NCI-H2227 (cell line): ENCODE results near the gene NEURL1B.
"Not testable (repeated sequence)": the region's sequence is repeated elsewhere in the genome, so short reads cannot be mapped to it uniquely, and the experiment has no call there.

ENCODE experiments used
- DNase-seq: peaks from one replicate; lab custom pipeline; 2025; ENCODE audit not compliant: unreplicated experiment; lab: John Stamatoyannopoulos, UW

The NEURL1B gene

GRCh38 chr5:172656496-172656895 is 15.4 kb downstream of the NEURL1B start:
- not testable (repeated sequence) for DNase-seq

- not testable (repeated sequence) for DNase-seq
These were observed 16.6 kb downstream of the NEURL1B start for GRCh38 chr5:172657524-172658233.

GRCh38 chr5:172658391-172658790 is 17.3 kb downstream of the NEURL1B start:
- DNase-seq: no peak

- no peak for DNase-seq
These were observed 18.0 kb downstream of the NEURL1B start for GRCh38 chr5:172658961-172659501.

- DNase-seq: no peak
These were observed 18.5 kb downstream of the NEURL1B start for GRCh38 chr5:172659570-172659908.

GRCh38 chr5:172659909-172660628 is 19.0 kb downstream of the NEURL1B start:
- DNase-seq: peak; percentile 31

GRCh38 chr5:172660974-172661373 is 19.9 kb downstream of the NEURL1B start:
- no peak for DNase-seq

- no peak for DNase-seq
These were observed 20.5 kb downstream of the NEURL1B start for GRCh38 chr5:172661526-172661925.

GRCh38 chr5:172662596-172662995 is 21.5 kb downstream of the NEURL1B start:
- DNase-seq: no peak

- DNase-seq: no peak
These were observed 23.0 kb downstream of the NEURL1B start for GRCh38 chr5:172664018-172664417.

GRCh38 chr5:172664681-172665541 is 23.8 kb downstream of the NEURL1B start:
- DNase-seq: no peak

- DNase-seq: no peak
These were observed 25.2 kb downstream of the NEURL1B start for GRCh38 chr5:172666251-172666650.

- DNase-seq: no peak
These were observed 26.9 kb downstream of the NEURL1B start for GRCh38 chr5:172667786-172668593.

GRCh38 chr5:172668594-172669071 is 27.6 kb downstream of the NEURL1B start:
- no peak for DNase-seq

GRCh38 chr5:172669386-172670004 is 28.4 kb downstream of the NEURL1B start:
- DNase-seq: no peak

GRCh38 chr5:172670005-172670402 is 28.9 kb downstream of the NEURL1B start:
- DNase-seq: no peak

GRCh38 chr5:172670444-172670843 is 29.4 kb downstream of the NEURL1B start:
- no peak for DNase-seq

GRCh38 chr5:172671091-172671490 is 30.0 kb downstream of the NEURL1B start:
- DNase-seq: no peak

- no peak for DNase-seq
These were observed 31.6 kb downstream of the NEURL1B start for GRCh38 chr5:172672681-172673080.

GRCh38 chr5:172674155-172674554 is 33.1 kb downstream of the NEURL1B start:
- DNase-seq: no peak
